Putamen (tissue), 1 donor: ENCODE measurements around the gene RPS10.
"Not testable (repeated sequence)": the region's sequence is repeated elsewhere in the genome, so short reads cannot be mapped to it uniquely, and the experiment has no call there.

Source experiments
- DNase-seq: peaks from one replicate; pipeline ENCODE4 v3.0.0-alpha.2; 2016; ENCODE audit warnings: low spot score

RPS10 gene

DNA sequence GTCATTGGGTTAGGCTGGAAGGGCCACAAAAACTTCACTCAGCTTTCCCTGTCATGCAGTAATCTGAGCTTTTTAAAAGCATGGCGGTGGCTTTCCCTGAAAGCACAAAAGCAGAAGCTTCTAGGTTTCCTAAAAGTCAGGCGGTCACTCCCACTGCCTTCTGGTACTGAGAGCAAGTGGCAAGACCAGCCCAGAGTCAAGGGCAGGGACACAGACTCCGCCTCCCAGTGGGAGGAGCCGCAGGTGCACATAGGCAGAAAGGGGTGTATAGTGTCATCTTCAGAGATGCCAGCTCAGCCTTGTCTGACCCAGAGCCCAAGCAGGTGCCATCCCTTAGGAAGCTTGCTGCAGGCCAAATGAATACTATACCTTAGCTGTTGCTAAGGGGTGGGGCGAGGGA lies 22.0 kb upstream of the RPS10 start:
- DNase-seq: no peak

DNA sequence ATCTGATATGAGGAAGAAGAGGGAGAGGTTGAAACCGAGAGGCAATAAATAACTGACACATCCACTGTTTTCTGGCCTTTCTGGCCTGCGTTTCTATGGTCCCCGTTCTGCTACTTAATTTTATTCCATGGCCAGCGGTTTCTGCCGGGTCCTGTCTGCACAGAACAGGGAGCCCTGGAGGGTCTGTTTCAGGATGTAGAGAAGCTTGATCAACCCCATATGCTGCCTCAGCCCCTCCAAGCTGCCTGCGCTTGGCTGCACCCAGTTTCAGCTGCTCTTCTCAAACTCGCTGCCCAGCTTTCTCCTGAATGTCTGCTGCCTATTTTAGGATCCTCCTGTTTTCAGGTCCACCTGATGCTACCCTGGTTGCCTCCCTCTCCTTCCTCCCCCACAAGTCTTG lies 21.5 kb upstream of the RPS10 start:
- DNase-seq: no peak

DNA sequence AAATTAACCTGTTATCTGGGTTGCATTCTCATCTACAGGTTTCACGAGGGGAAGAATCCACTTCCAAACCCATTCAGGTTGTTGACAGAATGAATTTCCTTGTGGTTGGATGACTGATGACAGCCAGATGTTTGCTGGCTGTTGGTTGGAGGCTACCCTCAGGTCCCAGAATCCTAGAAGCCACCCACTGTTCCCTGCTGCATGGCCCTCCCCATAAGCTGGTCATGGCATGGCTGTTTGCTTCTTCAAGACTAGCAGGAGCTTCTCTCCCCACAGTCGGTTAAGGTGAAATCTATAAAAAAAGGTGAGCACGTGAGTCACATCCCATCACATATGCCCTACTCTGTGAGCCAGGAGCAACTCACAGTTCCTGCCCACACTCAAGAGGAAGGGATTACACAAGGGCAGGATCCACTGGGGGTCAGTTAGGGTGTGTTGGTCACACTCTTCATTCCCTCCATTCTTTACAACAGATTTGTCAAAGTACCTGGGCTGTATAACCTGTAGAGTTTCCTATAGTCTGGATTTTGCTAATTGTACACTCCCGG lies 19.5 kb upstream of the RPS10 start:
- no peak for DNase-seq

DNA sequence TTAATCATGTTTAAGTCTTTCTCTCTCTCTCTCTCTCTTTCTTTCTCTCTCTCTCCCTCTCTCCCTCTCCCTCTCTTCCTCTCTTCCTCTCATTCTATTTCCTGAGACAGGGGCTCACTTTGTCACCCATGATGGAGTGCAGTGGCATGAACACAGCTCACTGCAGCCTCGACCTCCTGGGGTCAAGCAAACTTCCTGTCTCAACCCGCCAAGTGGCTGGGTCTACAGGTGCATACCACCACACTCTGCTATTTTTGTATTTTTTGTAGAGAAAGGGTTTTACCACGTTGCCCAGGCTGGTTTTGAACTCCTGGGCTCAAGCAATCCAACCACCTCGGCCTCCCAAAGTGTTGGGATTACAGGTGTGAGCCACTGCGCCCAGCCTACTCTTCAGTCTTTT lies 15.7 kb upstream of the RPS10 start:
- no peak for DNase-seq

DNA sequence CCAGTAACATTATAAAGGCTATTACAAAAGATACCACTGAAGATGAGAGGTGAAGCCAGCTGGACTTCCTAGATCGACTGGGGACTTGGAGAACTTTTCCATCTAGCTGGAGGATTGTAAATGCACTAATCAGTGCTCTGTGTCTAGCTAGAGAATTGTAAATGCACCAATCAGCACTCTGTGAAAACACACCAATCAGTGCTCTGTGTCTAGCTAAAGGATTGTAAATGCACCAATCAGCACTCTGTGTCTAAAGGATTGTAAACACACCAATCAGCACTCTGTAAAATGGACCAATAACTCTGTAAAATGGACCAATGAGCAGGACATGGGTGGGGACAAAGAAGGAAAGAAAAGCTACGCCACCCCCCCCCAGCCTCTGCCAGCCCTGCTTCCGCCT lies 13.6 kb upstream of the RPS10 start:
- DNase-seq: no peak

DNA sequence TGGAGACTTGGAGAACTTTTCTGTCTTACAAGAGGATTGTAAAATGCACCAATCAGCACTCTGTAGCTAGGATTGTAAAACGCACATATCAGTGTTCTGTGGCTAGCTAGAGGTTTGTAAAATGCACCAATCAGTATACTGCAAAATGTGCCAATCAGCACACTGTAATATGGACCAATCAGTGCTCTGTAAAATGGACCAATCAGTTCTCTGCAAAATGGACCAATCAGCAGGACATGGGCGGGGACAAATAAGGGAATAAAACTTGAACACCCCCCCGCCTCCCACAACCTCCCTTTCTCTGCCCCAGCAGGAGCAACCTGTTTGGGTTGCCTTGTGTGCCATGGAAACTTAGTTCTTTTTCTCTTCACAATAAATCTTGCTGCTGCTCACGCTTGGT lies 12.8 kb upstream of the RPS10 start:
- DNase-seq: no peak

DNA sequence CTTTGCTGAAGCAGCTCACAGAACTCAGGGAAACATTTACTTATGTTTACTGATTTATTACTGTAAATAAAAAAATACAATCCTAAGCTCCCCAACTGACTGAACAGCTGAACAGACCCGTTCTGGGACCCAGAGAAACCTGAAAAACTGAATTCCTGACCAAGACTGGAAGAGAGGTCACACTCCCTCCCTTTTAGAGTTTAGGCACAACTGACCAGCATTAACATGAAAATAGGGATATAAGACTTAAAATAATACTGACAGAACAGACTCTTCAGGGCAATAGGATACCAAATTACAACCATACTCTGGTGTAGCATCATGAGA lies 11.7 kb upstream of the RPS10 start:
- no peak for DNase-seq

DNA sequence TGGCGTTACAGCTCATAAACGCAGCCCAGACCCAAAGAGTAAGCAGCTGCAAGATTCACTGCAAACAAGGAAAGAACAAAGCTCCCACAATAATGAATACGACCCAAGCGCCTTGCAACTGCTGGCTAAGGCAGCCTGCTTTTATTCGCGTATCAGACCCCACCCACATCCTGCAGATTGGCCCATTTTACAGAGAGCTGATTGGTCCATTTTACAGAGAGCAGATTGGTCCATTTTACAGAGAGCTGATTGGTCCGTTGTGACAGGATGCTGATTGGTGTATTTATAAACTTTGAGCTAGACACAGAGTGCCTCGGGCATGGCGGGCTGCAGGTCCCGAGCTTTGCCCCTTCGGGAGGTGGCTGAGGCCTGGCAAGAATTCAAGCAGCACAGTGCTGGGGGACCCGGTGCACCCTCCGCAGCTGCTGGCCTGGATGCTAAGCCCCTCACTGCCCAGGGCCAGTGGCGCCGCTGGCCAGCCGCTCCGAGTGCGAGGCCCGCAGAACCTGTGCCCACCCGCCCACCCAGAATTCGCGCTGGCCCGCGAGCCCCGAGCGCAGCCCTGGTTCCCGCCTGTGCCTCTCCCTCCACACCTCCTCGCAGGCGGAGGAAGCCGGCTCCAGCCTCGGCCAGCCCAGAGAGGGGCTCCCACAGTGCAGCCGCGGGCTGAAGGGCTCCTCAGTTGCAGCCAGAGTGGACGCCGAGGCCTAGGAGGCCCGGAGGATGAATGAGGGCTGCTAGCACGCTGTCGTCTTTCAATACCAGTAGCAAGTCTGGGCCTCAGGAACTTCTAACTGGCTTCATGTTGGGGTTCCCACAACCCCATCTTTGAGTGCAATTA lies 11.2 kb upstream of the RPS10 start:
- no peak for DNase-seq

DNA sequence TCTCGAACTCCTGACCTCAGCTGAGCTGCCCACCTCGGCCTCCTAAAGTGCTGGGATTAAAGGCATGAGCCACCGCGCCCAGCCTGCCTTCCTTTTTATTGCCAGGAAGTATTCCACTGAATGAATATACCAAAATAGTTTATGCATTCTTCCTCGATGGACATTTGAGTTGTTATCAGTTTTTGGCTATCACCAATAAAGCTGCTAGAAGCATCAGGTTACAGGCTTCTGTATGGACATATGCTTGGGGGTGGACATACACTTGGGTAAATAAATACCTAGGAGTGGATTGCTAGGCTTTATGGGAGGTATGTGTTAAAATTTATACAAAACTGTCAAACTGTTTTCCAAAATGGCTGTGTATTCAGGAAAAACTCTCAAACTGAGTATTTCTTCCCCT lies 10.0 kb upstream of the RPS10 start:
- DNase-seq: no peak

DNA sequence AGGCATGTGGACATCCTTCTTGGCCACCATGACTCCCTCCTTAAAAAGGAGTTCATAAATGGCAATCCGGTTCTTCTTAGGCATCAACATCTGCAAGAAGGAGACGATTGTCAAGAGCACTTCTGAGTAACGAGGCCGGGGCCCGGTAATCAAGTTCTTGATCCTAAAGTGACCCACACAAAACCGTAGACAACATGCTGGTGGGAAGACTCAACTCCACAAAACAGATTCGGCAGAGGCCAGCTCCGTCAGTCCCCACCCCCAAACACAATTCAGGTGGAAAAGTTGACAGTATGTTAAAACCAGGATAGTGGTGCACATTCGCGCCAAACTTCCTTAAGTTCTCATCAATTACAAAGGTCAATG lies 754 bp downstream of the RPS10 start:
- no peak for DNase-seq

DNA sequence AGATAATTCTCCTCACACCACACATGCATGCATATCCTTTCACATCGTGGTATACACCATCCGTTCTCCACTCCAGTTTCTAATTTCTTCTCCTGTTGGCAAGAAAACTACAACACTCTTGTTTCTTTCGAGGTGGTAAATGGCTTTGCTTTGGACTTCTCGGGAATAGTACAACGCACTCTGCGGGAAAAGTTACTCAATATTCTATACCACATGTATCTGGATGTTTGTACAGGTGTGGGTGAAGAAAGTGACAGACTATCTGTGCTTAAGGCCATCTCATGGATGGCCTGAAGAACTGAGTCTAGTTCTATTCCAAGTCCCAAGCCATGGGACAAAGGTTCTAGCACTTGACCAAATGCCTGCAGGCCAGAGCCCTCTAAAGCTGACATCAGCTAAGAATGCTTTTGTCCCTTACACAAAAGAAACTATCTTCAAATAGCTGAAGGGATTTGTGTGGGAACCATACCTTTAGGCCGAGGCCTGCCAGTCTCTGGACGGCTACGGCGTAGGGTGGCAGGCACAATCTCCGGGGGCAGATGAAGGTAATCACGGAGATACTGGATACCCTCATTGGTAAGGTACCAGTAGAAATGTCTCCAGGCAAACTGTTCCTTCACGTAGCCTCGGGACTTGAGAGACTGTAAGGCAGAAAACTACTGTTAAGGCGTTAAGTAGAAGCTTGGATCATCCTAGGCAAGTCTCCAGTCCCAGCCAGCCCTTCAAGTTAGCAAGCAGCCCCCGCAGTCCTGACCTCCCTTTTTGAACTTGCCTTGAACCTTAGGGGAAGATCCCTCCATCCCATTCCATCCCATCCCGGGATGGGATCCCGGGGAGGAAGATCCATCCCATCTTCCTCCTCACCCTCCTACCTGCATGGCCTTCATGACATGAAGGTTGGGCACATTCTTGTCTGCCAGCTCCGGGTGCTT lies 1.4 kb downstream of the RPS10 start:
- DNase-seq: no peak

DNA sequence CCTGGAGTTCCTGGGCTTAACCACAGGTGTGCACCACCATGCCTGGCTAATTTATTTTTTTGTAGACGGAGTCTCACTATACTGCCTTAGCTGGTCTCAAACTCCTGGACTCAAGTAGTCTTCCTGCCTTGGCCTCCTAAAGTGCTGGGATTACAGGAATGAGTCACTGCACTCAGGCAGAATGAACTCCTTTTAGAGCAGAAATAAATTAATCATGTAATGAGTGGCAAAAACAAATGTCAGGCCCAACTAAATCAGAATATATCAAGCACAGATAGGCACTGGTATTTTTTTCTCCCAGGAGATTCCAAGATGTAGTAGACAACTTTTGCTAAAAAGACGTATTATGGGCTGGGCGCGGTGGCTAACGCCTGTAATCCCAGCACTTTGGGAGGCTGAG lies 2.6 kb downstream of the RPS10 start:
- no peak for DNase-seq

DNA sequence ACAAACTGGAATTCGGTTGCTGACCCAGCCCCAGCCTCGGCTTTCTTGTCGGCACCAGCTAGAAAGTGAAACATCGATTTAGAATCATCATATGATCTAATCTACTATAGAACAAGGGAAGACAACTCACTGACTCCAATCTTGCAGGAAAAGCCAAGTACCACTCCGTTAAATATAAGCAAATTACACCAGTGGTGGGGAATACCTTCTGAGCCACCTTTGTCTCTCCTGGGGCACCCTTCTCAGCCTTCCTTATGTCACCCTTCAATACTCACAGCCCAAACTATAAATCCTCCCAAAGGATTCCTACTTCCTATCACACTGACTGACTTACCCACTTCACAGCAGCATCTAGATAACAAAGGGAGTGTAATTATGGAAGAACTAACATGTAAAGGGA lies 7.5 kb downstream of the RPS10 start:
- no peak for DNase-seq

DNA sequence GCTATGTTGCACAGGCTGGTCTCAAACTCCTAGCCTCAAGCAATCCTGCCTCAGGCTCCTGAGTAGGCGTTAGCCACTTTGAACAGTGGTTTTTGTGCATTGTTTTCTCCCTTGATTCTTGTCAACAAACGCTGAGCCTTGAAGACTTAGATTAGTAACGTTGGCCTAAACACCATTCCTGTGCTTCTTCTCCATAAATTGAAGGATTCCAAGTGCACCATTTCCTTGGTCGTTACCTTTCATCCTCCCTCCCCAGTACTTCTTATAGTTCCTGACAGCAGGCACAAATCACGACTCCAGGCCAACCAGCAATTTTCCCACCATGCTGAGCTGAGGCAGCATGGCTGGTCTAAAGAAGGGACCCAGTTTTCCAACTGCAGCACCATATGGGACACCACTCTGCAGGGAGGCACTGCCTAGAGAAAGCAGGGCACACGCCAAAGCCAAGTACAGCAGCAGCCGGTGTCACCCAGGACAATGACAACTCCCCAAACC lies 8.9 kb downstream of the RPS10 start:
- no peak for DNase-seq

DNA sequence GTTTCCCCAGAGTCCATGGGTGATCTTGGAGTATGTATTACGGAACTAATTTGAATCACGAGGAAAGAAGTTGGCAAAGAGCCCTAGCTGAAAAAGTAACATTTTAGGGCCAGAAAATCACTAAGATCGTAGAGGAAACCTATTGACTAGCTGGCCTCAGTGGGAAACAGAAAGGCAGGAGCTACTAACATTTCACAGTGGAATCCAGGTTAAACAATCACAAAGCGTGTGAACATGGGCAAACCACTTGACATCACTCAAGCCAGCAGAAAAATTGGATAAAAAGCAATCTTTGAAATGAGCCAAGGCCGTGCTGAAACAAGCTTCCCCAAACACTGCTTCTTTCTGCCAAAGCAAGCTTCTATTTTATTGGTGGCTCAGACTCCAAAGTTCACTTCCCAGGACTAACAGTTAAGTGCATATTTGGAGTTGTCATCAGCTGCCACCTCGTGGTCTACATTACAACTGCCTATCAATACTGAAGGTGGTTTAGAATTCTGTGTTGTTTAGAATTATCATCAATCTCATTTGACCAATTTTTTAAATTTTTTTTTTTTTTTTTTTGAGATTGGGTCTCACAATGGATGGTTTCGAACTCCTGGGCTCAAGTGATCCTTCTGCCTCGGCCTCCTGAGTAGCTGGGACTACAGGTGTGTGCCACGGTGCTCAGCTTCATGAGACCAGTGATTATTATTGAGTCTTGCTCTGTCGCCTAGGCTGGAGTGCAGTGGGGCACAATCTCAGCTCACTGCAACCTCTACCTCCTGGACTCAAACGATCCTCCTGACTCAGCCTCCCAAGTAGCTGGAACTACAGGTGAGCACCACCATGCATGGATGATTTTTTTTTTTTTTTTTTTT lies 10.6 kb downstream of the RPS10 start:
- peak; percentile 84 for DNase-seq

DNA sequence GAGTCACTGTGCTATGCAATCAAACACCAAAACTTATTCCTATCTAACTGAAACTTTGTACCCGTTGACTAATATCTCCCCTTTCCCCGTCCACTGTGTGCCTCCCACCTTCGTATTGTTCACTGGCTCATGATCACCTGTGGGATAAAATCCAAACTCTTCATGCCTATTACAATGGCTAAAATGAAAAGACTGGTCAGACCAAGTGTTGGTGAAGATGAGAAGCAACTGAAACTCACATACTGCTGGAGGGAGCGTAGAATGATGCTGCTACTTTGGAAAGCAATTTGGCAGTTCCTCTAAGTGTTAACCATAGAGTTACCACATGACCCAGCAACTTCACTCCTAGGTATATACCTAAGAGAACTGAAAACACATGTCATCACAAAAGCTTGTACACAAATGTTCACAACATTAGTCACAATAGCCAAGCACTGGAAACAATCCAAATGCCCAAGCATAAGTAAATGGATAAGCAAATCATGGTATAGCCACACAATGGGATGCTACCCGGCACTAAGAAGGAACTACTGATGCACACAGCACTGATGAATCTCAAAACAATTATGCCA lies 13.1 kb downstream of the RPS10 start:
- no peak for DNase-seq

DNA sequence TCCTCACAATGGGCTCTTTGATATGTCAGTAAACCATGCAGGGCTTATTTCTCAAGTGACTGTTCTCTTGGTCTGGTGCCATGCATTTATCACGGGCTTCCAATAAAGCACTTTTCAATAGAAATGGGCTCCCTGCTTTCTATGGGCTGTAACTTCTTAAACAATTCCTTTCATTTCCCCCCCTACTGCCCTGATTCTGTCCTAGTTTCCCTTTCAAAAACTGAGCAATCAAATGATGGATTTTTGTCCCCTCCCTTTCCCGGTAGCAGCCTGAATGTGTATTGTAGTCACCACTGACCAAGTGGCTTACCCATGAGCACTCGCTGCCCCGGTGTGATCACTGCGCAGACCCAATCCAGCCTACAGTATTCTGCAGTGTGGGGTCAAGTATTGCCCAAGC lies 13.9 kb downstream of the RPS10 start:
- peak; percentile 81 for DNase-seq

DNA sequence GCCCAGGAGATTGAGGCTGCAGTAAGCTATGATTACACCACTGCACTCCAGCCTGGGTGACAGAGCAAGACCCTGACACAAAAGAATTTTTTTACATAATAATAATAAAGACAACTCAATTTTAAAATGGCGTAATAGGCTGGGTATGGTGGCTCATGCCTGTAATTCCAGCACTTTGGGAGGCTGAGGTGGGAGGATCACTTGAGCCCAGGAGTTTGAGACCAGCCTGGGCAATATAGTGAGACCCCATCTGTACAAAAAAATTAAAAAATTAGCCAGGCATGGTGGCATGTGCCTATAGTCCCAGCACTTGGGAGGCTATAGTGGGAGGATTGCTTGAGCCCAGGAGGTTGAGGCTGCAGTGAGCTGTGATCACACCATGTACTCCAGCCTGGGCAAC lies 18.0 kb downstream of the RPS10 start:
- DNase-seq: not testable (repeated sequence)

DNA sequence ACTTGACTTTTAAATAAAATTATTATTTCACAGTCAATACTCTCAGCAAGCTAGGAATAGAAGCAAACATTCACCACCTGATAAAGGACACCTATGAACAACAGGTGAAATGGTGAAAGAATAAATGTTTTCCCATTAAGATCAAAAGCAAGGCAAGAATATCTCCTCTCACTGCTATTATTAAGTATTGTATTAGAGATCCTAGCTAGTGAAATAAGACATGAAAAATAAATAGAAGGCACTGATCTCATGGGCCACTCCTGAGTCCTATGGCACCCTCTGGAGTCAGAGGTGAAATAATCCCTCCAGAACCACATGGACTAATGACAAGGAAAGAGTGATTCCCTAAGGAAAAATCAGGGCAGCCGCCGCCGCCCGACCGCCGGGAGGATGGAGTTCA lies 29.4 kb downstream of the RPS10 start:
- no peak for DNase-seq

DNA sequence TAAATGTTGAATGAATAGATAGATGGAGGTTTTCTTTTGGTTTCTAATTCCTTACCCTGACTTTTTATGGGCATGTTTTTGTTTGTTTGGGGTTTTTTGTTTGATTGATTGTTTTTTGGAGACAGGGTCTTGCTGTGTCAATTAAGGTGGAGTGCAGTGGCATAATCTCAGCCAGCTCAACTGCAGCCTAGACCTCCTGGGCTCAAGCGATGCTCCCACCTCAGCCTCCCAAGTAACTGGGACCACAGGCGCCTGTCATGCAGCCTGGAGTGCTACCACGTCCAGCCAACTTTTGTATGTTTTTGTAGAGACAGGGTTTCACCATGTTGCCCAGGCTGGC lies 31.9 kb downstream of the RPS10 start:
- no peak for DNase-seq

DNA sequence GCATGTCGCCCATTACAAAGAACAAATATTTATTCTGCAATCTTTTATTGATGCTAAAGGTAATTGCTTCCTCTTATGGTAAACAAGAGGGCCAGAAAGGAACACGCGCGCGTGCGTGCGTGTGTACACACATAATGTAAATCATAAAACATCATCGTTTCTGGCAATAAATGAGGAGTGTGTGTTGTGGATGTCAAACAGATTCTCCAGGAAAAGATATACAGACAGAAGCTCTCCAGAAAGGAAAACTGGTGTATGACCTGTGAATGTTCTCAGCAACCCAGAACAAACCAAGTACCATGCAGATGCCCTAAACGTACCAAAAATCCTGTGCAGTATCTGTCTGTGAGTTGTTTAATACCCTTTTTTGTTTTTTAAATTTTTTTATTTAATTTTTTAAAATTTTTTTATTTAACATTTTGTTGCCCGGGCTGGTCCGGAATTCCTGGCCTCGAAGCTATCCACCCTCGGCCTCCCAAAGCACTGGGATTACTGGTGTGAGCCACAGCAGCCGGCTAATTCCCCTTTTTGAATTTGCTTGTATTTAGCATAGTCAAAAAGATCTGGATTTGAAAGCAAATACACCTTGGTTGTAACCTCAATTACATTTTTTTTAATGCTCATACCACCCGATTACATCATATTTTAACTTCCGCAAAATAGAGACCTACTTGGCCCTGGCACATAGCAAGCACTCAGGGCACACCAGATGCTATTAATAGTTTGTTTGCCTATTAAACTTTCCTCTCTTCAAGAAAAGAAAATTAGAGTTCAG lies 32.5 kb downstream of the RPS10 start:
- no peak for DNase-seq
